Midbrain (tissue), 1 donor: ENCODE measurements around the gene NDUFB7.
"Not testable (repeated sequence)": the region's sequence is repeated elsewhere in the genome, so short reads cannot be mapped to it uniquely, and the experiment has no call there.

ENCODE experiments used
- DNase-seq: peaks from one replicate; lab custom pipeline; 2025; lab: John Stamatoyannopoulos, UW

The NDUFB7 gene

DNA sequence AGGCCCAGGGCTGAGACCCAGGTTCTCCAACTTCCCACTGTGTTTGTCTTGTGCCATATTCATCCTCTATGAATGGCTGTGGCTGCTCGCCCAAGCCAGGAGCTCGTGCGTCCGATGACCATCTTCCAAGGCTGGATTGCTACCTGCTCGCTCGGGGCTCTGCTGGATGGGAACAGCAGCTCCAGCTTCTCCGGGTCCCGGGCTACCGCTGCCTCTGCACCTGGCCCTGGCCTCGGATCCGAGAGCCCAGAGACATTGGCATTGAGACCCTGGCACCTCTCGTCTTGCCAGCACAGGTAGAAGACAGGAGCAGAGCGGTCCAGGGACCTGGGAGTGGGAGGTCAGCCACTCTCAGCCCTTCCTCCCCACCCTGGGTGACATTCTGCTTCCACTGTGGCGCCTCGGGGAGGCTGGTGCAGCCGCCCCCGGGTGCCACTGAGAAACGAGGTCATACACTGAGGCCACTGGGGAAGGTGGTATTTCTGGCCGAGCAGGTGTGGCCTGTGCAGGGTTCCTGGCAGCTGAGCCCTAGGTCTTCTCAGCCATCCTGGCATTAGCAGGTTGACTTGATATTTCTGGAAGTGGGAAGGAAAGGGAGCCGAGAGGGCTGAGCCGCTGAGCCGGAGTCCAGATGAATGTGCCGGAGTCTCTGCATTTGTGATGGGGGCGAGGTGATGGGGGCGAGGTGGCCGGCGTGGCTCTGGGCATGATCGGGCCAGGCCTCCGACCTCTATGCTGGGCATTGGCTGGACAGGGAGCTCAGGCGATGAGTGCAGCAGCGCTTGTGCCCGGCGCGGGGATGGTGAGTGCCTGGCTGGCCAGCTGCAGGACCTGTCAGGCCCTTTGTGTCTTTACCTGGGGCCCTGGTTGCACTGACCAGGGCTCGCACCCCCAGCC lies 18.6 kb downstream of the NDUFB7 start:
- DNase-seq: no peak

DNA sequence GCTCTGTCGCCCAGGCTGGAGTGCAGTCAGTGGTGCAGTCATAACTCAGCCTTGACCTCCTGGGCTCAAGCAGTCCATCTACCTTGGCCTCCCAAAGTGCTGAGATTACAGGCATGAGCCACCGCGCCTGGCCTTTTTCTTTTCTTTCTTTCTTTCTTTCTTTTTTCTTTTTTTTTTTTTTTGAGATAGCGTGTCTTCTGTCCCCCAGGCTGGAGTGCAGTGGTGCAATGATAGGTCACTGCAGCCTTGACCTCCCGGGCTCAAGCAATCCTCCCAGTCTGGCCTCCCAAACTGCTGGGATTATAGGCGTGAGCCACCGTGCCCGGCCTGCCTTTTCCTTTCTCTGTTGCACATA lies 19.9 kb downstream of the NDUFB7 start:
- not testable (repeated sequence) for DNase-seq

DNA sequence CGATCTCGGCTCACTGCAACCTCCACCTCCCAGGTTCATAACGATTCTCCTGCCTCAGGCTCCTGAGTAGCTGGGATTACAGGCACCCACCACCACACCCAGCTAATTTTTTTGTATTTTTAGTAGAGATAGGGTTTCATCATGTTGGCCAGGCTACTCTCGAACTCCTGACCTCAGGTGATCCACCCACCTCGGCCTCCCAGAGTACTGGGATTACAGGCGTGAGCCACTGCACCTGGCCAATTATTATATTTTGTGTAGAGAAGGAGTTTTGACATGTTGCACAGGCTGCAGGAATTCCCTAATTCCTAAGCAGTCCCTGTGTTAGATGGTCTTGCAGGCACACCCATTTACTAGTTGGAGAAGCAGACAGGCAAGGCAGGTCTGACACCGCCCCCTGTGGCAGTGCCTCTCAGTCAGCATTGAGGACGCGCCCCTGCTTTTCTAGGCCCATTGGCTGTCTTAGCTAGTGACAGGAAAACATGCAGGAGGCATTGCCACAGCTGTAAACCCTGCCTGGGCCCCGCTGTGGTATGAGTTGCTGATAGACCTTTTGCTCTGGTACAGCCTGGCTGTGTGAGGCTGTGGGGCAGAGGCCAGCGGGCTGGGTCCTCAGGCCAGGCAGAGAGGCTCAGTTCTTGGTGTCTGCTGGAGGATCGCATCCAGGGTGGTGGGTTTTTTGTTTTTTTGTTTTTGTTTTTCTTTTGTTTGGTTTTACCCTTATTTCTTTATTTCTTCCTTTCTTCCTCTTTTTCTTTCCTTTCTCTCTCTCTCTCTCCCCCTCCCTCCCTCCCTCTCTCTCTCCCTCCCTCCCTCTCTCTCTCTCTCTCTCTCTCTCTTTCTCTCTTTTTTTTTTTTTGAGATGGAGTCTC lies 20.5 kb downstream of the NDUFB7 start:
- DNase-seq: peak; percentile 30

DNA sequence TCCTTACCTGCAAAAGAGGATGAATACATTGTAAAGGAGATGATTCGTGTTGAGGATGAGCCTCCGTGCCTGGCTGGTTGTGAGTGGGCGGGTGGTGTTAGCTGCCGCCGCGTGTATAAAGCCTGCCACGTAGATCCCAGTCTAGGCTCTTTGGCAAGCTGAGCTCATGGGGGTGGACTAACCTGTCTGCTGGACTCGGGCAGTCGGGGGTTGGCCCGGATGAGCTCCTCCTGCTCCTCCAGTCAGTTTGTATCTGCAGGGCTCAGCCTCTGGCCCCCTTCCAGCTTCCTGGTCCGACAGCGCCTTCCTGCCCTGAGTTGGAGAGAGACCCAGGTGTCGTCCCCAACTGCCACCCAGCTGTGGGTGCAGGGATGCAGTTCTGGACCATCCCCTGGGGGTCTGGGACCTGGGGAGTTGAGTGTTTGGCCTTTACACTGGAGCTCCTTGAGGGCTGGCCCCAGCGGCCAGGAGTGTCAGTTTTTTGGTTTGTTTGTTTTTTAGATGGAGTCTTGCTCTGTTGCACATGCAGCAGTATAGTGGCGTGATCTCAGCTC lies 21.6 kb downstream of the NDUFB7 start:
- DNase-seq: no peak

DNA sequence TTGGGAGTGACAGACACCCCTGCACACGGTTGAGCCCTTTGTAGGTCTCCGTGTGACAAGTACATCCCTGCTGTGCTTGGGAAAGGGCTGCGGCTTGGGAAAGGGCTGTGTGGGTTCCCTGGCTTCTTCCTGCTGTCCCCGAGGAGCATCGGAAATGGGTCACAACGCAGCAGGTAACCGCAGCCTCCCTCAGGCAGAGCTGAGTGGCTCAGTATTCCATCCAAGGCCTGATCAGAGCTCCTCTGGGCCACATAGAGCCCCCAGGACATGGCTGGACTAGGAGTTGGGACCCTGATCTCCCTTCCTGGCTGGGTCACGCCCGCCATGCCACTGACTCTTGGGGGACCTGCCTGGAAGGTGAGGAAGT lies 26.2 kb downstream of the NDUFB7 start:
- DNase-seq: no peak

DNA sequence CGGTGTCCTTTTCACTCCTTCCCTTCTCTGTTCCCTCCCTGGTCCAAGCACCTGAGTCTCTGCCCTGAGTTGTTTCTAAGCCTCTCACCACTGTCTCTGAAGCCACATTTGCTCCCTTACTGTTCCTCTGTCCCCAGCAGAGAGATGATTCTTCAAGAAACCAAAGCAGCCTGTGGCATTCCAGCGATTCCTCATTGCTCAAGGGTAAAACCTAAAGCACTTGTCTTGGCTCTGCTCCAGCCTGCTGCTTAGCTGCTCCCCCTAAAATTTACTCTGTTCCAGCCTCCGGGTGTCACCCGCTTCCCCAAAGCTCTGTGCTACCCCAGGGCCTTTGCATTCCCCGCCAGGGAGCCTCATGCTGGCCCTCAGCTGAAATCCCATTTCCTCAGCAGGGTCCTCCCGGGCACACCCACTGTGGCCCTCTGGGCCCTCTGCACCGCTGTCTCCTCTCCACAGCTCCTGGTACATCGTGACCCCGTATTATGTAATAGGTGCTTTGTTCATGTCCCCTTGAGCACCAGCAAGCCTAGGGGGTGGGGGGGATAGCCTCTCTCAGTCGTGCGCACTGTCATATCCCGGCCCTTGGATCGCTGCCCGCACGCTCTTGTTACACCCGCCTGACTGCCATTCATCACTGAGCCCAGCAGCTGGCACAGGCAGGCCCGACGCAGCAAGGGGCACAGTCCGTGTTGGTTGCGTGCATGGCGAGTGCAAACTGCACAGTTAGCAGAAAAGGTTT lies 26.7 kb downstream of the NDUFB7 start:
- peak; percentile 94 for DNase-seq

DNA sequence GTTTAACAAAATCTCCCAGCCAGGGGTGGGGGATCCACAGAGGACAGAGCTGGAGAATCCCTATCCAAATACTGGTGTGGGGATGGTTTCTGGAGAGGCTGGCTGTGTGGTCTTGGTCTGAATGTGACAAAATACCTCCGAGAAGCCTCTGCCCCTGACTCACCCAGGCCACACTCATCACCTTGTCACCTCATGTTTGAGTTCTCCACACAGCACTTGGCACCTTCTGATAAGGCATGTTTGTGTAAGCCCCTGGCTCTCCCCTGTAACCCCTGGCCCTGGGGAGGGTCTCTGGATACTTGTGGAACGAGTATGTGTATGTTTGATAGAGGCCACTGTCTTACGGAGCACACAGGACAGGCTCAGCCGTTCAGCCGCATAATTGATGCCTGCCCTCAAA lies 27.8 kb downstream of the NDUFB7 start:
- DNase-seq: no peak

DNA sequence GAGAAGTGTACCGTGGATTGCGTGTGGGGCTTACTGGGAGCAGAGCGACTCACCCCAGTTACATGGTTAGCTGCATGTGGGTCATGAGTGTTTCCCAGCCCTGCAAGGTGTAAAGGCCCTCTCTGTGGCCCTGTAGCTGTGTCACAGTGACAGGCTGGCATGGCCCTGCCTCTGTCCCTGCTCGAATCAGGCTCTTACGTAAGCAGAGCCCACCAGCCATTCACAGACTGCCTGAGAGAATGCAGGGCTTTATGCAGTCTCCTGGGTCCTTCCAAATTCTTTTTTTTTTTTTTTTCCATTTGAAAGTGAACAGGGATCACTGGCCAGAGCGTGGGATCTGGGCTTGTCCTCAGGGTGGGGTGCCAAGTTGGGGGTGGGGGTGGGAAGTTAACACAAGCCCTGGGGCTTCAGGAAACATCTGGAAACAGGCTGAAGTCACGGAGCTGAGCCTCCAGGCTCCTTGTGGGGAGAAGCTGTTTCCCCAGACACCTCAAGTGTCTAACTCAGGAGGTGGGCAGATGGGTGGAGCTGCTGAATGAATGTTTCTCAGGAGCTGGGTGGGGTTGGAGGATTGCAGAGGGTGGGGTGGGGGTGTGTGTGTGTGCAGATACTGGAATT lies 29.0 kb downstream of the NDUFB7 start:
- DNase-seq: peak; percentile 32

DNA sequence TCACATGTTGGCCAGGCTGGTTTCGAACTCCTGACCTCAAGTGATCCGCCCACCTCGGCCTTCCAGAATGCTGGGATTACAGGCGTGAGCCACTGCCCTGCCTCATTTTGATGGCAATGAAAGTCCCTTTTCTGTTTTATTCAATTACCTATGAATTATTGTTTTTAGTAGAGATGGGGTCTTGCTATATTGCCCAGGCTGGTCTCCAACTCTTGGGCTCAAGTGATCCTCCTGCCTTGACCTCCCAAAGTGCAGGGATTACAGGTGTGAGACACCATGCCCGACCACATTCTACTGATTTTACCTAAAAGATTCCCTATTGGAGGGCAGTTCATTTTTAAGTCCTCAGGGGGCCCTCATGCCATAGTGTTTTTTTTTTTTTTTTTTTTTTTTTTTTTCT lies 29.9 kb downstream of the NDUFB7 start:
- not testable (repeated sequence) for DNase-seq

DNA sequence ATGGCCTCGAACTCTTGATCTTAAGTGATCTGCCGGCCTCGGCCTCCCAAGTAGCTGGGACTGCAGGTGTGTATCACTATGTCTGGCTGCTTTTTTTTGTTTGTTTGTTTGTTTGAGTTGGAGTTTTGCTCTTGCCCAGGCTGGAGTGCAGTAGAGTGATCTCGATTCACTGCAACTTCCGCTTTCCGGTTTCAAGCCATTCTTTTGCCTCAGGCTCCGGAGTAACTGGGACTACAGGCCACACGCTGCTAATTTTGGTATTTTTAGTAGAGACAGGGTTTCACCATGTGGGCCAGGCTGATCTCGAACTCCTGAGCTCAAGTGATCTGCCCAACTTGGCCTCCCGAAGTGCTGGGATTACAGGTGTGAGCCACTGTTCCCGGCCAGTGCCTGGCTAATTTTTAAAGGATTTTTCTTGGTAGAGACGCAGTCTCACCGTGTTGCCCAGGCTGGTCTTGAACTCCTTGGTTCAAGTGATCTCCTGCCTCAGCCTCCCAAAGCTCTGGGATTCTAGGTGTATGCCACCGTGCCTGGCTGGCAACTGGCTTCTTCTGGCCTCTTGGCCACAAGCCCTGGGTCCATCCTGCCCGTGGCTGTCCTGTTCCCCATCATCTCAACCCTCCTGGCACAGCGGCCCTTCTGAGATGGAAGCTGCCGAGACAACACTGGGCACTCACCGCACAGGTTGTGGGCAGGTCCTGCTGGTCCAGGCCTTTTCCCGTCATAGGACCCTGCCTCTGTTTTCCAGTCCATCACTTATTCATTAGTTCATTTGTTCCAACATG lies 30.9 kb downstream of the NDUFB7 start:
- no peak for DNase-seq

DNA sequence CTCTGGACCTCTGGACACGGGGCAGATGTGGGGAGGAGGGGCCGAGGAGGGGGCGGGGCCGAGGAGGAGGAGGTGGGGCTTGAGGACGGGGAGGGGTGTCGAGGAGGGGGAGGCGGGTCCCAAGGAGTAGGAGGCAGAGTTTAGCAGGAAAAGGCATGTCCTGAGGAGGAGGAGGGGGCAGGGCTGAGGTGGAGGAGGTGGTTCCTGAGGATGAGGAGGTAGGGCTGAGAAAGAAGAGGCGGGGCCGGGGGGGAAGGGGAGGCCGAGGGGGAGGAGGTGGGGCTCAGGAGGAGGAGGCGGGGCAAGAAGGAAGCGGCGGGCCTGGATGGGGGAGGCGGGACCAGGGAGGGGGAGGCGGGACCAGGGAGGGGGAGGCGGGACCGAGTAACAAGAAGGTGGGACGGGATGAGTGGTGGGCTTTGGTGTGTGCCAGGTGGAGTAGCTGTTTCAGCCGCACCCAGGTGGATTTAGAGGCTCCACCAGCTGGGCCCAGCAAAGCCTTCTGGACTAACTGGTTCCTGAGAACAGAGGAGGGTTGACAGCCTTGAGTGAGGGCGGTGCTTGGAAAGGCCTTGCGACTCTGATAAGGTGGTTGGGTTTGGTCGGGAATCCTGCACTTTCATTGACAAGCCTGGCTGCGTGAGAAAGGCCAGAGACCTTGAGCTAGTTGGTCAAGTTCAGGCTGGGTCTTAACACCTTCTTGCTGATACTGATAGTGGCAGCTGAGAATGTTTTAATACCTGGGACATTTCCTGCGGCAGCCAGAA lies 34.8 kb downstream of the NDUFB7 start:
- no peak for DNase-seq

DNA sequence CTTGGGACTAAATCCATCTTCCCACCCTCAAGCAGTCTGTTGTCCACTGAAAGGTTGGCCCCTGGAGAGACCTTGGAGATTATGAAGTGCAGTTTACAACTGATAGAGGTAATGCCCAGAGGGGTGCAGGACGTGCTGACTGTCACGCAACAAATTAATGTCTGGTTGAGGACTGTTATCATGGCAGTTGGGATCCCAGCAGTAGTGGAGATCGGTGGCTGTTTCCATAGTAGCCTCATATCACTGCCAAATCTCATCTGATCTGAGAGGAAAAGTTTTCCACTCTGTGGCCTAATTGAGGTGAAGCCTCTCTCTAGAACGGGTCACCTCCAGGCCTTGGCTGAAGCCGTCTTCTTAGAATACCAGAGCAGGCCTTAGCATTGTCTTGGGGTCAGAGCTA lies 38.4 kb downstream of the NDUFB7 start:
- no peak for DNase-seq

DNA sequence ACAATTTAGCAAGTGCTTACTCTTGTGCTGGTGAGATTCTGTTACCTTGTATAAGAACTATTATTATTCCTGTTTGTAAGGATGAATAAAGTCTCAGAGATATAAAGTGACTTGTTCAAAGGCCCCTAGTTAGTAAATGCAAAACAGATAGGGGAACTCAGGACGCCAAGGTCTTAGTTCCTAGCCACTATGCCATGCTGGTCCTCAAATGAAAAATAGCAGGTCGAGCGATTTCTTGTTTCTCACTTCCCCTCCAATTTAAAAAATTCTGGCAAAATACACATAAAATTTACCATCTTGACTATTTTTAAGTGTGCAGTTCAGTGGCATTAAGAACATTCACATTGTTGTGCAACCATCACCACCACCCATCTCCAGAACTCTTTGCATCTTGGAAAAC lies 41.4 kb downstream of the NDUFB7 start:
- DNase-seq: no peak

DNA sequence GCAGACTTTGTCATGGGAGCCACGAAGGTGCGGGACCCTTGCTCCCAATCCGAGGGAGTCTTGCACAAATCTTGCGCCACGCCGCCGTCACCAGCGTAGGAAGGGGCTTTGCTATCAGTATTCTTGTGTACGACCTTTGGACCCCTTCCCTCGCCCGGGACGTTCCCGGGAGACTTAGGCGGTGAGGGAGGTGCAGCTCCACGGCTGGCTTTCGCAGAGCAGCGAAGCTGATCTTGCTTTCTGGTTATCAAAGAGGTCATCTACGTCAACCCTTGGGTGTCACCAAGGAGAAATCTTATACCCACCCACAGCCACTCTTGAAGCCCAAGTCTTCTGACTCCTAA lies 41.9 kb downstream of the NDUFB7 start:
- no peak for DNase-seq

DNA sequence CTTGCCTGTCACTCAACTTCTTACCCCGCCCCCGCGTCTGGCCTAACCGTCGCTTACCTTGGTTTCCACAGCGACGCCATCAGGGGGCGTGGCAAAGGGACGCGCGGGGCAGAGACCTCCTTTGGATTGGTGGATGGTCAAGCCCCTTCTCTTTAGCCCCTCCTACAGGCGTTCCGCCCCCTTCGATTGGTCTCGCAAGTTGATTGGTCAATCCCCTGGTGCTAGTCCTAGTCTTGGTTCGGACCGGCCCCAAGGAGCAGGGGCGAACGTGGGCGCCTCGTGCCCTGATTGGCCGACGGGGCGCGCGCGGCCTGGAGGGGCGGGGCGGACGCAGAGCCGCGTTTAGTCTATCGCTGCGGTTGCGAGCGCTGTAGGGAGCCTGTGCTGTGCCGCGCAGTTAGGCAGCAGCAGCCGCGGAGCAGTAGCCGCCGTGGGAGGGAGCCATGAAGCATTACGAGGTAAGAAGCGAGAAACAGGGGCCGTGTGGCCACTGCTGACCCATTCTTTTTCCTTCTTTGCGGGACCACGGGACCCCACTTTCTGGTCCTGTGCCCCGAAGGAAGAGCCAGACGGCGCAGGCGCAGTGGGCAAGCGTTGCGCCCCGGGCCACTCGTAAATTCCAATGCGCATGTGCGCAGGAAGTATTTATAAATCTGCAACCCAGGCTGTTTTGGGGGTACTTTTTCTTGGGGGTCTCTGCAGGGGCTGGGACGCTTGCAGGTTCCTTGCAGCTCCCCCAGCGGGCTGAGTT lies 42.4 kb downstream of the NDUFB7 start, which contains the start of gene TECR:
TECR (plus strand) TSS at position 341 of the 751 bp plus-strand sequence; CDS start at position 444, 103 bp downstream.
- peak; percentile 100 for DNase-seq

DNA sequence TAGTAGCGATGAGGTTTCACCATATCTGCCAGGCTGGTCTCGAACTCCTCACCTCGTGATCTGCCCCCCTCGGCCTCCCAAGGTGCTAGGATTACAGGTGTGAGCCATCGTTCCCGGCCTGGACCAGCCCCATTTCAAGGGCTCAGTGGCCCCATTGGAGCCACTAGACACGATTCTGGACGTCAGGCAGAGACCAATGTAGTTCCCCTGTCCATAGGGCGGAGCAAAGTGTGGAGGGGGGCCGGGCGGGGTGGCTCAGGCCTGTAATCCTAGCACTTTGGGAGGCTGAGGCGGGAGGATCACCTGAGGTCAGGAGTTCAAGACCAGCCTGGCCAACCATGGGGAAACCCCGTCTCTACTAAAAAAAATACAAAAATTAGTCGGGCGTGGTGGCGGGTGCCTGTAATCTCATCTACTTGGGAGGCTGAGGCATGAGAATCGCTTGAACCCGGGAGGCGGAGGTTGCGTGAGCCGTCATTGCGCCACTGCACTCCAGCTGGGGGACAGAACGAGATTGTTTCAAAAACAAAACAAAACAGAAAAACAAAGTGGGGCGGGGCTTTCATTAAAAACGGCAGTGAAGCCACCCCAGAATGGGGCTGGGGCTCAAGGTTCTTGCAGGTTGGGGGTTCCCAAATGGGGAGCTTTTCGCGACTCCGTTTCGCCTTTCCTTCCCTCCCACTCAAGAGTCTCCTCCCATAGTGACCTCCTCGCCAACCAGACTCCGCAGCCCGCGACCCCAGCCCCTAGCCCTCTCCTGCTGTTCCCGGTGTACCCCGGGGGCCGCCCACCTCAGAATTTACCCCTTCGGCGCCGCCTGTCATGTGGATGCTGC lies 43.2 kb downstream of the NDUFB7 start:
- DNase-seq: no peak

DNA sequence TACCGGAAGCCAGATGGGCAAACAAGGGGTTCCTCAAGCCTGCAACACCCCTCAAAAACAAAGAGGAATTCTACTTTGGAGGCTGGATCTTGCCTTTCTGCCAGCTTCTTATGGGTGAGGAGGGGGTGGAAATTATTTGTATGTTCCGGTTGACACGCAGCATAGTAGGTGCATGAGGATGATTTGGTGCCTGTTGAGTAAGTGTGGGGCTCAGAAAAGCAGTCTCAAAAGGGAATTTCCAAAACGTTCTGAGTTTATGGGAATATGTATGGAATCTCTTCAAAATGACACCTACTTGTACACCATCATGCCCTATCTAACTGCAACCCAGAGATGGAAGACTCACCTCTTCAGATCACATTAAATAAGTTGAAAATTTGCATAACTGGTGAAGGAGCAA lies 45.4 kb downstream of the NDUFB7 start:
- DNase-seq: no peak

DNA sequence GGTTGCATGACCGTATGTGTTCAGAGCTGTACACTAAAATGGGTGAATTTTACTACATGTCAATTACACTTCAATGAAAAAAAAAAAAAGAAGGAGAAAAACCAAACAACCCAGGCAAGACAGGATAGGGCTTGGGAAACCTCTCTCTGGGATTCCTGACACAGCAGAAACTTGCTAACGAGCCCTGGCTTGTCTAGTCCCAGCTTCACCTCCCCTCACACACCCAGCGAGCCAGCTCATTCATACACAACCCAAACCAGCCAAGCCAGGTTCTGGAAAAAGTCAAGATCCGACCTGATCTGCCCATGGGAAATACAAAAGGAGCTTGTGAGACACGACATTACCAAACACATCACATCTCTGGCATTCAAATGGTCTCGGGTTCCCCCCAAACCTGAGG lies 46.1 kb downstream of the NDUFB7 start:
- DNase-seq: no peak
